ENCODE measurements around the gene DNAAF9.

The DNAAF9 gene

GRCh38 chr20:3409417-3409816 is 1.9 kb upstream of the DNAAF9 start:
- DNase-seq, result no peak

GRCh38 chr20:3407771-3408637 is 535 bp upstream of the DNAAF9 start:
- peak; percentile 32 for DNase-seq

GRCh38 chr20:3406481-3407039 is 909 bp downstream of the DNAAF9 start:
- DNase-seq, result peak; percentile 37

- no peak for DNase-seq
Measured at GRCh38 chr20:3405696-3406358, 1.6 kb downstream of the DNAAF9 start.

GRCh38 chr20:3405139-3405538 is 2.3 kb downstream of the DNAAF9 start:
- DNase-seq, result no peak

- DNase-seq, result no peak
Measured at GRCh38 chr20:3404402-3404801, 3.1 kb downstream of the DNAAF9 start.

GRCh38 chr20:3403741-3404140 is 3.7 kb downstream of the DNAAF9 start:
- no peak for DNase-seq

GRCh38 chr20:3402453-3402852 is 5.0 kb downstream of the DNAAF9 start:
- no peak for DNase-seq

- no peak for DNase-seq
Measured at GRCh38 chr20:3400260-3401155, 7.0 kb downstream of the DNAAF9 start.

GRCh38 chr20:3398681-3399252 is 8.7 kb downstream of the DNAAF9 start:
- no peak for DNase-seq

- DNase-seq, result no peak
Measured at GRCh38 chr20:3396492-3396891, 11.0 kb downstream of the DNAAF9 start.

GRCh38 chr20:3392756-3393155 is 14.7 kb downstream of the DNAAF9 start:
- DNase-seq, result no peak

GRCh38 chr20:3390759-3391425 is 16.6 kb downstream of the DNAAF9 start:
- no peak for DNase-seq

- no peak for DNase-seq
Measured at GRCh38 chr20:3383878-3384495, 23.5 kb downstream of the DNAAF9 start.

- no peak for DNase-seq
Measured at GRCh38 chr20:3382836-3383235, 24.6 kb downstream of the DNAAF9 start.

- DNase-seq, result no peak
Measured at GRCh38 chr20:3380228-3381070, 27.0 kb downstream of the DNAAF9 start.

- no peak for DNase-seq
Measured at GRCh38 chr20:3378138-3378537, 29.3 kb downstream of the DNAAF9 start.

GRCh38 chr20:3377644-3378043 is 29.8 kb downstream of the DNAAF9 start:
- DNase-seq, result no peak

GRCh38 chr20:3374296-3374695 is 33.2 kb downstream of the DNAAF9 start:
- no peak for DNase-seq

GRCh38 chr20:3371754-3372153 is 35.7 kb downstream of the DNAAF9 start:
- DNase-seq, result no peak

GRCh38 chr20:3367089-3367488 is 40.4 kb downstream of the DNAAF9 start:
- no peak for DNase-seq

Data from NCI-H1694 (cell line).